Measurements from ENCODE around the gene CAMK1D. TPM values are rescaled to one million over a fixed set of nuclear protein-coding genes. Genes with fewer than 3 reads are reported as not detected.

CAMK1D gene
- total and polyA plus RNA-seq, 4 donors, result 1.9 to 19.0 (median 7.6) TPM

DNA sequence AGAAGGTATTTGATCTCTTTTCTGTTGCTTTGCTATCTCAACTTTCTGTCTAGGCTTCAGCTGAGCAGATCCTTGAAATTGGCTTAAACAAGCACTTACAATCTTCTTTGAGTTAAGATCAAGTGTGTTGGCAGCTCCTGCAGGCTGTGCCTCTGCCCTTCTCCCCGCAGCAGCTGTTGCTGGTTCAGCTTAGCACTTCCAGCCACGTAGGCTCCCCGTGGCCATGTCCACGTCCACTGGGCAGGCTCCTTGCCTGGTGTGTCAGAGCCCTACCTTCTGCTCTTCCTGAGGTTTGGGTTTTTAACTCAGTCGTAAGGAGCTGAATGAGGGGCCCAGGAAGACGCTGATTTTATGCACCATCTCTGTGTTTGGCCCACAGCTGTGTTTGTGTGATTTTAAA, 47.2 kb downstream of the CAMK1D start:
- no peak overlapping the region for H3K27ac ChIP-seq (ENCODE audit: low read depth in 1 of 2, low read length in 2 of 2)
- WGBS, 2 donors, result 69 to 83% methylated on average over 6 of the region's 6 CpGs
- H3K9me3 ChIP-seq (ENCODE audit: control insufficient read depth, low read length), result no peaks in the 10 kb centered on the region
- H3K4me3 ChIP-seq (ENCODE audit: low read length in 2 of 2), result no peak overlapping the region
- peaks cover 3 to 4% of the 10 kb centered on the region in 2 donors for H3K4me1 ChIP-seq (ENCODE audit: control insufficient read depth in 1 of 2, insufficient read depth in 2 of 2, low read length in 2 of 2)
- no peaks in the 10 kb centered on the region for H3K27me3 ChIP-seq (ENCODE audit: control insufficient read depth in 1 of 2, insufficient read depth in 2 of 2, low read length in 1 of 2)
- no peaks in the 10 kb centered on the region for H3K36me3 ChIP-seq (ENCODE audit: control insufficient read depth in 1 of 2, insufficient read depth in 2 of 2, low read length in 1 of 2)
- intact Hi-C loops (cut with DNase I), result no loop called here
- DNase-seq (no peak), ATAC-seq (ENCODE audit: low FRiP score) (no peak)

DNA sequence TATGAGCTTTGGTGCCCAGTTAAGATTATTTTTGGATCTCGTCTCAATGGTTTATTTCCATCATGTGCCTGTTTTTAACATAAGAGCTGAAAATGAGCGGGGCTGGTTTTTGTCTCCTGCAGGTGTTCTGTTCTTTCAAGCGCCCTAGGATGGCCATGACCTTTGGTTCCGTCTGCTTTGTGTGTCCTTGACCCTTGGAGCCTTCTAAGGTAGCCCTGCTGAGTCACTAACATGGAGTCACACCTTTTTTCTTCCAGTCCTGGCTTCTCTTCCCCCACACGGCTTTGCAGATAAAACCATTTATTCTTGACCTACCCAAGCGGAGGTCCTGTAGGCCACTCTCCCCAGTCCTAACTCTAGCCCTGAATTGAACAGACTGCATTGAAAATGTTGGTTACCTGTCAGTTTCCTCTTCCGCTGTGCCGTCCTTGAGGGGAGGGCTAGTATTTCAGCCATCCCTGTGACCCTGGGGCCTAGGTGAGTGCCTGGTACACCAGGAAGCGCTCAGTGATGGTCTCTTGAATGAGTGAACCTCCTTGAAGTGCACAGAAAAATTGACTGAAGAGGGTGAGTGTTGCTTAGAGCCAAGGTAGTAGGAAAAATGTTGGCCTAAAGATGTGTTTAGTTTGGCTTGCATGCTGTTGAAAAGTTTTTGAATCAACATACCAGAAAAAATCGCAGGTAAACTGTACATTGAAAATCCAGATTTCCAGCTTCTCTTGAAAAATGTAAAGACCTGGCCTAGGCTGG, 48.0 kb downstream of the CAMK1D start:
- intact Hi-C loops (cut with DNase I), result no loop called here
- Histone ChIP-seq H3K27ac (ENCODE audit: low read depth in 1 of 2, low read length in 2 of 2) (no peak overlapping the region), H3K36me3 (ENCODE audit: control insufficient read depth in 1 of 2, insufficient read depth in 2 of 2, low read length in 1 of 2) (no peaks in the 10 kb centered on the region), H3K27me3 (ENCODE audit: control insufficient read depth in 1 of 2, insufficient read depth in 2 of 2, low read length in 1 of 2) (no peaks in the 10 kb centered on the region), H3K4me3 (ENCODE audit: low read length in 2 of 2) (no peak overlapping the region), H3K9me3 (ENCODE audit: control insufficient read depth, low read length) (no peaks in the 10 kb centered on the region), H3K4me1 (ENCODE audit: control insufficient read depth in 1 of 2, insufficient read depth in 2 of 2, low read length in 2 of 2) (peaks cover 3 to 4% of the 10 kb centered on the region in 2 donors)
- 71 to 72% methylated on average over 10 of the region's 10 CpGs for WGBS, 2 donors
- ATAC-seq (ENCODE audit: low FRiP score) (no peak), DNase-seq (no peak)

DNA sequence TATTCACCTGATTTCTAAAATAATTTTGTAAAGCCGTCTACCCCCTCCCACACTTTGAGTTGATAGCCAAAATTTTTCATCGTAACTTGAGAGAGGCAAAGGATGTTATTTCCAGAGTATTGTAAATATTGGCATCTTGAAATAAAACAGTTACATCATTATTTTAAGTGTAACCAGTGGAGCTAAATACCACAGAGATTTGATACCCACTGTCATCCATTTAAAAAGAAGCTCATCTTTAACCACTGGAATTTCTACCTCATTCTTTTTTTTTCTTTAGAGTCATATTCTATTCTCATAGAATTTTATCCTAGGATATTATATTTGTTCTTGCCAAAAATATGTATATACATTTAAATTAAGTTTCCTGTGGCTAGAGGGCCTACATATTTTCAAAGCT, 48.6 kb downstream of the CAMK1D start:
- H3K27me3 ChIP-seq (ENCODE audit: control insufficient read depth in 1 of 2, insufficient read depth in 2 of 2, low read length in 1 of 2), result no peaks in the 10 kb centered on the region
- intact Hi-C loops (cut with DNase I), result no loop called here
- H3K9me3 ChIP-seq (ENCODE audit: control insufficient read depth, low read length), result no peaks in the 10 kb centered on the region
- no peak overlapping the region for H3K4me3 ChIP-seq (ENCODE audit: low read length in 2 of 2)
- no peaks in the 10 kb centered on the region for H3K36me3 ChIP-seq (ENCODE audit: control insufficient read depth in 1 of 2, insufficient read depth in 2 of 2, low read length in 1 of 2)
- DNase-seq (no peak), ATAC-seq (ENCODE audit: low FRiP score) (no peak)
- peaks cover 3 to 4% of the 10 kb centered on the region in 2 donors for H3K4me1 ChIP-seq (ENCODE audit: control insufficient read depth in 1 of 2, insufficient read depth in 2 of 2, low read length in 2 of 2)
- no peak overlapping the region for H3K27ac ChIP-seq (ENCODE audit: low read depth in 1 of 2, low read length in 2 of 2)
- WGBS, 2 donors, result 8 to 9% methylated on average over 2 of the region's 2 CpGs

DNA sequence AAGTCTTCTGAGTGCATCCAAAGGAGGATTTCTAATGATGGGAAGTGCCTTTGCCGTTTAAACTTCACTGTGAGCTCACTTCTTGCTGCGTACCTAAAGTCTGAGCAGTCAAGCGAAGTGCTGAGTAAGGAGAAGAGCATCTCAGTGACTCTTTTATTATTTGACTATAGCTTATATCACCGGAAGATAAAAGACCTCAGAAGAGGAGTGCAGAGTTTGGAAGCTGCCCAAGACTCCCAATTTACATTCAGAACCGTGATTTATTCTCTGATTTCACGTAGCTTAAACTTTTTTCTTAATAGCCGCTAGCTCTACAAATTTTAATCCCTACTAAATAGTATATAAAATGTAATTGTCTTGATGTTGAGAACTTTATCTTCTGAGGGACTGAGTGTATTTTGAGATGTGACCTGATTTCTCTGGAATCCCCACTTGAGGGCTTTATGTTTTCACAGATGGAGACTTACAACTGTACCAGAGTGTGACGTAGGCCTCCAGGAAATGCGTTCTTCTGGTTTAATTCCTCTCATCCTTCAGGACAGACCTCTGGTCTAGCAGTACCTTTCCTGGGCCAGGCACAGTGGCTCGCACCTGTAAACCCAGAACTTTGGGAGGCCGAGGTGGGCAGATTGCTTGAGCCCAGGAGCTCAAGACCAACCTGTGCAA, 51.1 kb downstream of the CAMK1D start:
- no peak overlapping the region for H3K27ac ChIP-seq (ENCODE audit: low read depth in 1 of 2, low read length in 2 of 2)
- peaks cover 3 to 4% of the 10 kb centered on the region in 2 donors for H3K4me1 ChIP-seq (ENCODE audit: control insufficient read depth in 1 of 2, insufficient read depth in 2 of 2, low read length in 2 of 2)
- no peaks in the 10 kb centered on the region for H3K36me3 ChIP-seq (ENCODE audit: control insufficient read depth in 1 of 2, insufficient read depth in 2 of 2, low read length in 1 of 2)
- no peak for ATAC-seq (ENCODE audit: low FRiP score)
- DNase-seq, result no peak
- no peaks in the 10 kb centered on the region for H3K9me3 ChIP-seq (ENCODE audit: control insufficient read depth, low read length)
- intact Hi-C loops (cut with DNase I), result no loop called here
- no peaks in the 10 kb centered on the region for H3K27me3 ChIP-seq (ENCODE audit: control insufficient read depth in 1 of 2, insufficient read depth in 2 of 2, low read length in 1 of 2)
- 95 to 96% methylated on average over 11 of the region's 11 CpGs for WGBS, 2 donors
- no peak overlapping the region for H3K4me3 ChIP-seq (ENCODE audit: low read length in 2 of 2)

DNA sequence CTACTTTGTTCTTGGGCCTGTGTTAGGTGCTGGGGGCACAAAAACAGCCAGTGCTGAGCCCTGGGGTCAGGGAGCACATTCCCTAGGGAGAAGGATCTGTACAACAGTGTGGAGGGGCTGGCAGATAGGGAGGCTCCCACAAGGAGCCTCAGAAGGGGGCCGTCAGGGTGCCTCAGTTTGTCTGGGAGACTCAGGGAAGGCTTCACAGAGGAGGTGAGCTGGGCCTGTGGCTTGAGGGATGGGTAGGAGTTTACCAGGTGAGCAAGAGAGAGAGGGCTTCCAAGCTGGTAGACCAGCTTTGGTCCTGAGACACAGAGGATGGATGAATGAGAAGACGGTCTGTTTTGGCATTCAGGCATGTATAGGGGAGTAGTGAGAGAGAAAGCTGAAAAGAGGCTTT, 52.1 kb downstream of the CAMK1D start:
- H3K9me3 ChIP-seq (ENCODE audit: control insufficient read depth, low read length), result no peaks in the 10 kb centered on the region
- no peak for DNase-seq
- H3K36me3 ChIP-seq (ENCODE audit: control insufficient read depth in 1 of 2, insufficient read depth in 2 of 2, low read length in 1 of 2), result no peaks in the 10 kb centered on the region
- intact Hi-C loops (cut with DNase I), result no loop called here
- H3K27ac ChIP-seq (ENCODE audit: low read depth in 1 of 2, low read length in 2 of 2), result no peak overlapping the region
- no peak for ATAC-seq (ENCODE audit: low FRiP score)
- H3K4me3 ChIP-seq (ENCODE audit: low read length in 2 of 2), result no peak overlapping the region
- no peaks in the 10 kb centered on the region for H3K27me3 ChIP-seq (ENCODE audit: control insufficient read depth in 1 of 2, insufficient read depth in 2 of 2, low read length in 1 of 2)
- WGBS, 2 donors, result 97 to 100% methylated on average over 2 of the region's 2 CpGs
- peaks cover 3 to 4% of the 10 kb centered on the region in 2 donors for H3K4me1 ChIP-seq (ENCODE audit: control insufficient read depth in 1 of 2, insufficient read depth in 2 of 2, low read length in 2 of 2)

DNA sequence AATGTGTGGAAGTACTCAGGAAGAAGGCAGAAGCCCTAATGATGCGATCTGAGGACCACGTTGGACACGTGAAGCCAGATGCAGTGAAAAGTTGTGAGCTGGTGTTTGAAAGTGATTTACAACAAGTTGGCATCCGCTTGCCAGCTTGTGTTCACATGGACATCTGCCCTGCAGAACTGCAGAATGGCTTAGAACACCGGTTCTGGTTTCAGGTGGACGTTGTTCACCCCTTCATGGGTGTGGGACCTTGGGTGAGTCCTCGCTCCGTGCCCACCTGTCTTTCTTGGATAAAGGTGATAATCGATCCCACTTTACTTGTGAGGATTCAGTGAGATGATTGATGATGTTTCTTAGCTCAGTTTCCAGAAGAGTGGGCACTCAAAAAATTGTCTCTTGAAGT, 53.8 kb downstream of the CAMK1D start:
- WGBS, 2 donors, result 94 to 95% methylated on average over 9 of the region's 9 CpGs
- DNase-seq, result no peak
- no peaks in the 10 kb centered on the region for H3K9me3 ChIP-seq (ENCODE audit: control insufficient read depth, low read length)
- H3K27ac ChIP-seq (ENCODE audit: low read depth in 1 of 2, low read length in 2 of 2), result no peak overlapping the region
- no peak overlapping the region for H3K4me3 ChIP-seq (ENCODE audit: low read length in 2 of 2)
- no peaks in the 10 kb centered on the region for H3K27me3 ChIP-seq (ENCODE audit: control insufficient read depth in 1 of 2, insufficient read depth in 2 of 2, low read length in 1 of 2)
- intact Hi-C loops (cut with DNase I), result no loop called here
- H3K36me3 ChIP-seq (ENCODE audit: control insufficient read depth in 1 of 2, insufficient read depth in 2 of 2, low read length in 1 of 2), result no peaks in the 10 kb centered on the region
- no peaks in the 10 kb centered on the region for H3K4me1 ChIP-seq (ENCODE audit: control insufficient read depth in 1 of 2, insufficient read depth in 2 of 2, low read length in 2 of 2)
- ATAC-seq (ENCODE audit: low FRiP score), result no peak

DNA sequence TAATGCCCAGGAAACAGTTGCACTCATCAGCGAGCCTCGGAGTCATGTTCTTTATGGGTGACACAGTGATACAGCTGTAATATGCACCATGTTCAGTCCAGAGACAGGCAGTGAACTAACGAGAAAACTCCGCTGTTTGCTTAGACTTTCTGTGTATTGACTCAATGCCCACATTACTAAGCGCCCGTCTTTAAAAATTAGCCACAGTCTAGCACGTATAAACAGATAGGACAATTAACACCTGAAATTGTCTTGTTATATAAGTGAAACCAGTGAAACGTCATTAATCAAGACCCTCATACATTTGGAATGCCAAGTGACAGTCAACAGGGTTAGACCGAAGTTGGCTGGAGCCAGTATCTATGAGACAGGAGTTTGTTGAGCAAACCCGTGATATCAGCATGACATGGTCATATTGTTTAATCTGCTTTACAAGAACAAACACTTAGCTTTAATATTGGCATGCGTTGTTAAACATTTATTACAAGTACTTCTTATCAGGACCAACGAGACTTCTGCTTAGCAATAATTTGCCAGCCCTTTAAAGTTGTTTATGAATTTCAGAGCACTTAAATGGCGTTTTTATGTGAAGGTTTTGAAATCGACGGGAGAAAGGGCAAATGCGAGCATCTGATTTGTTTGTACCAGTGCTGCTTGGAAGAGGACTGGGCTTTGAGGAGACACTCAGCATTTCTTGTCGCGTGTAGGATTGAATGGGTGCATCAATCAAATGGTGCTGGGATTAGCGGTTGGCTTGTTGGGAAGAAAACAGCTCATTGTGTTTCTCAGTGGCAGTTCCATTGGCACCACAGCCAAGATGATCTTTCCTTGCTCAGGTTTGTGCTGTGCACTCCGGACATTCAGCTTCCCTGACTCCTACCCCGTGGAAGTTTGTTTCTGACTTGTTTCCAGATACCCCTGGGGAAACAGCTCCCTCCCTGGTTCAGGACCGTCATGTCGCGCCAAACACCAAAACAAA, 56.3 kb downstream of the CAMK1D start:
- WGBS, 2 donors, result 75 to 83% methylated on average over 24 of the region's 24 CpGs
- Histone ChIP-seq H3K4me1 (ENCODE audit: control insufficient read depth in 1 of 2, insufficient read depth in 2 of 2, low read length in 2 of 2) (no peaks in the 10 kb centered on the region), H3K36me3 (ENCODE audit: control insufficient read depth in 1 of 2, insufficient read depth in 2 of 2, low read length in 1 of 2) (no peaks in the 10 kb centered on the region), H3K4me3 (ENCODE audit: low read length in 2 of 2) (no peak overlapping the region), H3K27me3 (ENCODE audit: control insufficient read depth in 1 of 2, insufficient read depth in 2 of 2, low read length in 1 of 2) (no peaks in the 10 kb centered on the region), H3K9me3 (ENCODE audit: control insufficient read depth, low read length) (no peaks in the 10 kb centered on the region), H3K27ac (ENCODE audit: low read depth in 1 of 2, low read length in 2 of 2) (no peak overlapping the region)
- intact Hi-C loops (cut with DNase I), result no loop called here
- DNase-seq (peak in 1 of 2 donors; percentile 4), ATAC-seq (ENCODE audit: low FRiP score) (no peak)

DNA sequence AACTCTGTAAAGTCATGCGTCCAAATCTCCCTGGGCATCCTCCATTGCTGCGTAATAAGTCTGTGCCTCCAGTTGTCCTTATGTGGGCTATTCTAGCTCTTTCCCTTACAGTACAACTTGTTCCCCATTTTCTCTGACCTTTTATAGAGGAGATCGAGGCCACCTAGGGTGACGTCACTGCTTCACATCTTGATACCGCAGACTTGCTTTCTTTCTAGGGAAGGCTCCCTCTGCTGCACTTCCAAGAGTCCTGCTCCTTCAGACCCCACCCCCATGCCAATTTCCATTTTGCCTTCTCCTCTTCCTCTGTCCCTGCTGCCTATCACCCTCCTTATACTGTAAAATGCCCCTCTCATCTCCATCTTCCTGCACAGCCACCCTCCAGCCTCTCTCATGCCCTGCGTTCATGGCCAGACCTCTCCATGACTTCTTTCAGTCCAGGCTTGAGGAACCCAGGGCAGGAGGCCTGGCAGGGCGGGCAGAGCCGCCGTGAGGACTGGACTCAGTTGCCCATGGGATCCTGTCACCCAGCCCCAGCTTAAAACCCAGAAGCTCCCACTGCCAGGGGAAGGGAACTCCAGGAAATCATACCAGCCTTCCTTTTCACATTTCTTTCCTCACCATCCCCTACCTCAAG, 57.5 kb downstream of the CAMK1D start:
- H3K9me3 ChIP-seq (ENCODE audit: control insufficient read depth, low read length), result no peaks in the 10 kb centered on the region
- no peak for ATAC-seq (ENCODE audit: low FRiP score)
- no peaks in the 10 kb centered on the region for H3K27me3 ChIP-seq (ENCODE audit: control insufficient read depth in 1 of 2, insufficient read depth in 2 of 2, low read length in 1 of 2)
- H3K27ac ChIP-seq (ENCODE audit: low read depth in 1 of 2, low read length in 2 of 2), result no peak overlapping the region
- no peaks in the 10 kb centered on the region for H3K4me1 ChIP-seq (ENCODE audit: control insufficient read depth in 1 of 2, insufficient read depth in 2 of 2, low read length in 2 of 2)
- peak in 1 of 2 donors; percentile 51 for DNase-seq
- H3K36me3 ChIP-seq (ENCODE audit: control insufficient read depth in 1 of 2, insufficient read depth in 2 of 2, low read length in 1 of 2), result no peaks in the 10 kb centered on the region
- intact Hi-C loops (cut with DNase I), result no loop called here
- no peak overlapping the region for H3K4me3 ChIP-seq (ENCODE audit: low read length in 2 of 2)
- WGBS, 2 donors, result 95% methylated on average over 9 of the region's 9 CpGs

Measured in aorta (tissue), 5 donors.